ENCODE results near the gene FBXL16. TPM values are rescaled to one million over a fixed set of nuclear protein-coding genes. Genes with fewer than 3 reads are reported as not detected.

FBXL16 gene
- total RNA-seq, 1 experiment from 2014 or later = 1.3 TPM

- peaks cover 73% of the 10 kb centered on the region for H3K36me3 Mint-ChIP-seq (ENCODE audit: insufficient read depth, unreplicated experiment)
- no peak overlapping the region for H3K4me3 Mint-ChIP-seq (ENCODE audit: low read depth, unreplicated experiment)
- no peaks in the 10 kb centered on the region for H3K9me3 Mint-ChIP-seq (ENCODE audit: low read depth, unreplicated experiment)
- DNase-seq = no peak
- TF ChIP-seq CTCF (IDR thresholded peaks at IDR 0.05; ENCODE audit: unreplicated experiment) = no peak
- no peak overlapping the region for H3K27ac Mint-ChIP-seq (ENCODE audit: unreplicated experiment)
- no TSS peak for BruUV-seq (replicated peaks)
- intact Hi-C loops (cut with micrococcal nuclease; ENCODE audit: unreplicated experiment) = no loop called here
- no peaks in the 10 kb centered on the region for H3K27me3 Mint-ChIP-seq (ENCODE audit: unreplicated experiment)
- H3K4me1 Mint-ChIP-seq (ENCODE audit: low read depth, unreplicated experiment) = peaks cover 6% of the 10 kb centered on the region
- CTCF ChIA-PET = no interaction called here
These were observed 32.8 kb downstream of the FBXL16 start for GRCh38 chr16:672851-673250.

GRCh38 chr16:672371-672770 lies 33.2 kb downstream of the FBXL16 start:
- Mint-ChIP-seq H3K36me3 (ENCODE audit: insufficient read depth, unreplicated experiment) (peaks cover 76% of the 10 kb centered on the region), H3K4me3 (ENCODE audit: low read depth, unreplicated experiment) (no peak overlapping the region), H3K27ac (ENCODE audit: unreplicated experiment) (no peak overlapping the region), H3K9me3 (ENCODE audit: low read depth, unreplicated experiment) (no peaks in the 10 kb centered on the region), H3K4me1 (ENCODE audit: low read depth, unreplicated experiment) (peaks cover 6% of the 10 kb centered on the region), H3K27me3 (ENCODE audit: unreplicated experiment) (no peaks in the 10 kb centered on the region)
- intact Hi-C loops (cut with micrococcal nuclease; ENCODE audit: unreplicated experiment) = no loop called here
- no peak for TF ChIP-seq CTCF (IDR thresholded peaks at IDR 0.05; ENCODE audit: unreplicated experiment)
- DNase-seq = no peak
- BruUV-seq (replicated peaks) = no TSS peak
- CTCF ChIA-PET = no interaction called here

GRCh38 chr16:671353-672131 lies 34.1 kb downstream of the FBXL16 start:
- CTCF ChIA-PET = no interaction called here
- H3K4me3 Mint-ChIP-seq (ENCODE audit: low read depth, unreplicated experiment) = no peak overlapping the region
- no TSS peak for BruUV-seq (replicated peaks)
- peaks cover under 1% of the 10 kb centered on the region for H3K4me1 Mint-ChIP-seq (ENCODE audit: low read depth, unreplicated experiment)
- no peak for TF ChIP-seq CTCF (IDR thresholded peaks at IDR 0.05; ENCODE audit: unreplicated experiment)
- intact Hi-C loops (cut with micrococcal nuclease; ENCODE audit: unreplicated experiment) = no loop called here
- peaks cover 68% of the 10 kb centered on the region for H3K36me3 Mint-ChIP-seq (ENCODE audit: insufficient read depth, unreplicated experiment)
- DNase-seq = no peak
- H3K27ac Mint-ChIP-seq (ENCODE audit: unreplicated experiment) = no peak overlapping the region
- H3K9me3 Mint-ChIP-seq (ENCODE audit: low read depth, unreplicated experiment) = no peaks in the 10 kb centered on the region
- no peaks in the 10 kb centered on the region for H3K27me3 Mint-ChIP-seq (ENCODE audit: unreplicated experiment)

GRCh38 chr16:670485-671352 lies 34.9 kb downstream of the FBXL16 start:
- Mint-ChIP-seq H3K4me3 (ENCODE audit: low read depth, unreplicated experiment) (peak overlapping the region; percentile 87), H3K27ac (ENCODE audit: unreplicated experiment) (no peak overlapping the region), H3K9me3 (ENCODE audit: low read depth, unreplicated experiment) (no peaks in the 10 kb centered on the region), H3K27me3 (ENCODE audit: unreplicated experiment) (no peaks in the 10 kb centered on the region), H3K4me1 (ENCODE audit: low read depth, unreplicated experiment) (no peaks in the 10 kb centered on the region), H3K36me3 (ENCODE audit: insufficient read depth, unreplicated experiment) (peaks cover 68% of the 10 kb centered on the region)
- TSS peak; percentile 17 for BruUV-seq (replicated peaks)
- CTCF ChIA-PET = no interaction called here
- DNase-seq = no peak
- no peak for TF ChIP-seq CTCF (IDR thresholded peaks at IDR 0.05; ENCODE audit: unreplicated experiment)
- intact Hi-C loops (cut with micrococcal nuclease; ENCODE audit: unreplicated experiment) = no loop called here

All from Calu3 (cell line).